ENCODE measurements around the gene NKX6-2. TPM values are rescaled to one million over a fixed set of nuclear protein-coding genes. Genes with fewer than 3 reads are reported as not detected.

The NKX6-2 gene
- total RNA-seq, 2 experiments from 2014 or later: not detected

- CTCF ChIA-PET: no interaction called here
- TF ChIP-seq CTCF (IDR thresholded peaks at IDR 0.05): no peak
- H3K9me3 Mint-ChIP-seq: peaks cover 8% of the 10 kb centered on the region
- no peak overlapping the region for H3K4me3 Mint-ChIP-seq
- H3K4me1 Mint-ChIP-seq (ENCODE audit: low read depth): peaks cover 6% of the 10 kb centered on the region
- H3K27ac Mint-ChIP-seq: no peak overlapping the region
- intact Hi-C loops (cut with micrococcal nuclease): no loop called here
- no peaks in the 10 kb centered on the region for H3K27me3 Mint-ChIP-seq
- POLR2A ChIA-PET: no interaction called here
- H3K36me3 Mint-ChIP-seq (ENCODE audit: low read depth): peaks cover 27% of the 10 kb centered on the region
- DNase-seq (no peak), ATAC-seq (no peak)
These were observed 29.4 kb downstream of the NKX6-2 start for GRCh38 chr10:132756591-132756990.

GRCh38 chr10:132755166-132755711 lies 30.7 kb downstream of the NKX6-2 start:
- peaks cover 8% of the 10 kb centered on the region for H3K9me3 Mint-ChIP-seq
- intact Hi-C loops (cut with micrococcal nuclease): no loop called here
- H3K4me1 Mint-ChIP-seq (ENCODE audit: low read depth): no peaks in the 10 kb centered on the region
- no peaks in the 10 kb centered on the region for H3K27me3 Mint-ChIP-seq
- H3K27ac Mint-ChIP-seq: no peak overlapping the region
- ChIA-PET POLR2A (no interaction called here), CTCF (no interaction called here)
- DNase-seq (no peak), ATAC-seq (no peak)
- peaks cover 29% of the 10 kb centered on the region for H3K36me3 Mint-ChIP-seq (ENCODE audit: low read depth)
- TF ChIP-seq CTCF (IDR thresholded peaks at IDR 0.05): no peak
- H3K4me3 Mint-ChIP-seq: no peak overlapping the region

- no peak for ATAC-seq
- Mint-ChIP-seq H3K36me3 (ENCODE audit: low read depth) (peaks cover 30% of the 10 kb centered on the region), H3K9me3 (peaks cover 8% of the 10 kb centered on the region), H3K4me3 (no peak overlapping the region), H3K27ac (no peak overlapping the region), H3K4me1 (ENCODE audit: low read depth) (no peaks in the 10 kb centered on the region), H3K27me3 (no peaks in the 10 kb centered on the region)
- DNase-seq: no peak
- no peak for TF ChIP-seq CTCF (IDR thresholded peaks at IDR 0.05)
- intact Hi-C loops (cut with micrococcal nuclease): no loop called here
- ChIA-PET POLR2A (no interaction called here), CTCF (no interaction called here)
These were observed 31.9 kb downstream of the NKX6-2 start for GRCh38 chr10:132754071-132754470.

GRCh38 chr10:132753596-132753995 lies 32.4 kb downstream of the NKX6-2 start:
- no peaks in the 10 kb centered on the region for H3K27me3 Mint-ChIP-seq
- ATAC-seq: no peak
- H3K36me3 Mint-ChIP-seq (ENCODE audit: low read depth): peaks cover 30% of the 10 kb centered on the region
- H3K4me3 Mint-ChIP-seq: no peak overlapping the region
- no peak overlapping the region for H3K27ac Mint-ChIP-seq
- CTCF ChIA-PET: no interaction called here
- no peak for DNase-seq
- H3K4me1 Mint-ChIP-seq (ENCODE audit: low read depth): no peaks in the 10 kb centered on the region
- POLR2A ChIA-PET: no interaction called here
- TF ChIP-seq CTCF (IDR thresholded peaks at IDR 0.05): no peak
- peaks cover 8% of the 10 kb centered on the region for H3K9me3 Mint-ChIP-seq
- intact Hi-C loops (cut with micrococcal nuclease): no loop called here

- peaks cover 8% of the 10 kb centered on the region for H3K9me3 Mint-ChIP-seq
These were observed 33.0 kb downstream of the NKX6-2 start for GRCh38 chr10:132752961-132753360.

More at GRCh38 chr10:132752961-132753360, 33.0 kb downstream of the NKX6-2 start:
- ChIA-PET POLR2A (no interaction called here), CTCF (no interaction called here)
- no peak overlapping the region for H3K4me3 Mint-ChIP-seq
- peaks cover 30% of the 10 kb centered on the region for H3K36me3 Mint-ChIP-seq (ENCODE audit: low read depth)
- ATAC-seq (no peak), DNase-seq (no peak)
- TF ChIP-seq CTCF (IDR thresholded peaks at IDR 0.05): no peak
- H3K4me1 Mint-ChIP-seq (ENCODE audit: low read depth): no peaks in the 10 kb centered on the region
- H3K27ac Mint-ChIP-seq: no peak overlapping the region
- intact Hi-C loops (cut with micrococcal nuclease): no loop called here
- H3K27me3 Mint-ChIP-seq: no peaks in the 10 kb centered on the region

Data from activated CD8-positive, alpha-beta T cell treated with anti-CD3 and anti-CD28 coated beads for 36 hours (primary cell).